ENCODE measurements around the gene TKT. TPM values are rescaled to one million over a fixed set of nuclear protein-coding genes. Genes with fewer than 3 reads are reported as not detected.

Gene TKT
- total and polyA plus RNA-seq, 7 donors, result 10.5 to 51.9 (median 23.1) TPM

DNA sequence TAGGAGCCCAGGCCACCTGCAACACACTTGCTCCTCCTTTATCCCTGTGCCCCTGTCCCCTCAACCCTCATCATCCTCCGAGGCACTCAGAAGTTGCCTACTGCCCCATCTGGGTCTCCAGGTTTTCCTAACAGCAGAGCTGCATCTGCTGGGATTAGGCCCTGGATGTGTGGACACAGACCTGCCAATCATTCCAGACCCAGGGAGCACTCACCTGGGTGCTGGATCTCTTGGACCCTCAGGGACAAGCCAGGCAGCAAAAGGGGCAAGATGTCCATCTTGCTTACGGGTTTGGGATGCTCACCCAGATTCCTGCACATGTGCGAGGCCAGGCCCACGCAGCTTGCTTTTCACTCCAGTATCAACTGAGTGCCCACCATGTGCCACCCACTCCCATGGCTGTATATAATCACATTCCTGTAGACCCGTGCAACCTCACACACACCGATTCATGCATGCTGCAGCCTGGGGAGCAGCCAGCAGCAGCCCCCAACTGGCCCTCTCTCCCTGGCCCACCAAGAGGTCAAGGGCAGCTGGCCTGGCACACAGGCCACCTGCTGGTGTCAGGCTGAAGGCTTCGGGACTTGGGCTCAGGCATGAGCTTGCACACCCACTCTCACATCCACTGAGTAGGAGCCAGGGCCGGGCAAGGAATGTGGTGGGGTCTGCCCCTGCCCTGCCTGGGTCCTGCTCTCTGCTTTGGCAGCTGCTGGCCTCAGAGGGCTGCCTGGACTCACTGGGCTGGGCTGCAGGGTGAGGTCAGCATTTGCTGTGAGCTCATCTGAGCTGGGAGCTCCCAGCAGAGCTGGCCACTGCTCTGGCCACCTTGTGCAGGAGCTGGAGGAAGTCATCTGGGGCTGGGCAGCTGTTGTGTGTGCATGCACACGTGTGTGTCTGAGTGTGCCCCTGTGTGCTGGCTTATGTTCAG lies 79.9 kb downstream of the TKT start:
- H3K4me1 ChIP-seq, result no peaks in the 10 kb centered on the region
- intact Hi-C loops (cut with DNase I), result no loop called here
- TF ChIP-seq, protein P1, sequence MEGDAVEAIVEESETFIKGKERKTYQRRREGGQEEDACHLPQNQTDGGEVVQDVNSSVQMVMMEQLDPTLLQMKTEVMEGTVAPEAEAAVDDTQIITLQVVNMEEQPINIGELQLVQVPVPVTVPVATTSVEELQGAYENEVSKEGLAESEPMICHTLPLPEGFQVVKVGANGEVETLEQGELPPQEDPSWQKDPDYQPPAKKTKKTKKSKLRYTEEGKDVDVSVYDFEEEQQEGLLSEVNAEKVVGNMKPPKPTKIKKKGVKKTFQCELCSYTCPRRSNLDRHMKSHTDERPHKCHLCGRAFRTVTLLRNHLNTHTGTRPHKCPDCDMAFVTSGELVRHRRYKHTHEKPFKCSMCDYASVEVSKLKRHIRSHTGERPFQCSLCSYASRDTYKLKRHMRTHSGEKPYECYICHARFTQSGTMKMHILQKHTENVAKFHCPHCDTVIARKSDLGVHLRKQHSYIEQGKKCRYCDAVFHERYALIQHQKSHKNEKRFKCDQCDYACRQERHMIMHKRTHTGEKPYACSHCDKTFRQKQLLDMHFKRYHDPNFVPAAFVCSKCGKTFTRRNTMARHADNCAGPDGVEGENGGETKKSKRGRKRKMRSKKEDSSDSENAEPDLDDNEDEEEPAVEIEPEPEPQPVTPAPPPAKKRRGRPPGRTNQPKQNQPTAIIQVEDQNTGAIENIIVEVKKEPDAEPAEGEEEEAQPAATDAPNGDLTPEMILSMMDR (IDR thresholded peaks at IDR 0.05), result no peak
- no peak for ATAC-seq
- WGBS, 3 donors, result 62 to 75% (median 72%) methylated on average over 9 of the region's 9 CpGs
- H3K27ac ChIP-seq, result no peak overlapping the region
- peaks cover 0 to 17% of the 10 kb centered on the region in 2 donors for H3K36me3 ChIP-seq (ENCODE audit: insufficient read depth in 1 of 2, low read depth in 1 of 2)
- DNase-seq, result no peak
- H3K4me3 ChIP-seq, result no peak overlapping the region
- H3K9me3 ChIP-seq, result no peaks in the 10 kb centered on the region
- no peaks in the 10 kb centered on the region for H3K27me3 ChIP-seq (ENCODE audit: insufficient read depth in 3 of 3, low read length in 2 of 3)

Other genes with a start within 250 kb of the TKT start
- gene SFMBT1, start 209.9 kb downstream of the TKT start, total RNA-seq, result 10 to 100 TPM; 16.0 to 25.0 (median 16.8) TPM
- 10 to 100 TPM in 1 of 3 donors, 1 to 10 TPM in 2; 6.7 to 20.6 (median 6.9) TPM for gene SFMBT1, start 209.9 kb downstream of the TKT start, polyA plus RNA-seq
- gene RFT1, start 125.6 kb downstream of the TKT start, total RNA-seq, result 1 to 10 TPM; 5.7 to 8.8 (median 6.5) TPM
- gene RFT1, start 125.6 kb downstream of the TKT start, polyA plus RNA-seq, result 10 to 100 TPM in 1 of 3 donors, 1 to 10 TPM in 2; 5.4 to 13.2 (median 8.1) TPM
- 1 to 10 TPM; 3.2 to 8.4 (median 4.5) TPM for gene PRKCD, start 94.8 kb downstream of the TKT start, total RNA-seq
- gene PRKCD, start 94.8 kb downstream of the TKT start, polyA plus RNA-seq, result 1 to 10 TPM; 3.5 to 4.9 (median 3.9) TPM
- 10 to 100 TPM; 16.2 to 19.3 (median 17.7) TPM for gene DCP1A, start 91.5 kb upstream of the TKT start, total RNA-seq
- 10 to 100 TPM in 1 of 3 donors, 1 to 10 TPM in 2; 4.8 to 11.1 (median 8.7) TPM for gene DCP1A, start 91.5 kb upstream of the TKT start, polyA plus RNA-seq
- under 1 TPM in 3 of 4 donors, not detected in 1; 0.28 to 0.82 (median 0.34) TPM for gene CACNA1D, start 238.6 kb upstream of the TKT start, total RNA-seq
- gene CACNA1D, start 238.6 kb upstream of the TKT start, polyA plus RNA-seq, result under 1 TPM in 2 of 3 donors, not detected in 1; 0.05 to 0.06 TPM